A172 (cell line): ENCODE results near the gene TBCB. TPM values are rescaled to one million over a fixed set of nuclear protein-coding genes. Genes with fewer than 3 reads are reported as not detected.
"Not testable (repeated sequence)": the region's sequence is repeated elsewhere in the genome, so short reads cannot be mapped to it uniquely, and the experiment has no call there.

Source experiments
- DNase-seq: peaks from one replicate; pipeline ENCODE4 v3.0.0-alpha.2; 2015; ENCODE audit warnings: low spot score
- total RNA-seq: library from RNA; depleted of rRNA; stranded (reverse); fragments of >200 nt; shearing (Covaris generic); gene quantifications from 2 replicates; pipeline ENCODE4 v1.2.3, GENCODE V29; 2014; rRNA removed

TBCB gene, protein sequence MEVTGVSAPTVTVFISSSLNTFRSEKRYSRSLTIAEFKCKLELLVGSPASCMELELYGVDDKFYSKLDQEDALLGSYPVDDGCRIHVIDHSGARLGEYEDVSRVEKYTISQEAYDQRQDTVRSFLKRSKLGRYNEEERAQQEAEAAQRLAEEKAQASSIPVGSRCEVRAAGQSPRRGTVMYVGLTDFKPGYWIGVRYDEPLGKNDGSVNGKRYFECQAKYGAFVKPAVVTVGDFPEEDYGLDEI
- 334 and 417 TPM in 2 replicates for total RNA-seq

GRCh38 chr19:36115453-36116343 is at the start of gene TBCB:
Gene TBCB (plus strand): TSS chr19:36115468. CDS start chr19:36115561, 93 bp downstream.
- DNase-seq, result no peak

GRCh38 chr19:36067681-36068080 is 47.6 kb upstream of the TBCB start:
- no peak for DNase-seq

GRCh38 chr19:36068810-36069499 is 46.3 kb upstream of the TBCB start:
- DNase-seq, result not testable (repeated sequence)

- DNase-seq, result no peak
Observed at GRCh38 chr19:36072081-36072480, 43.2 kb upstream of the TBCB start.

DNA sequence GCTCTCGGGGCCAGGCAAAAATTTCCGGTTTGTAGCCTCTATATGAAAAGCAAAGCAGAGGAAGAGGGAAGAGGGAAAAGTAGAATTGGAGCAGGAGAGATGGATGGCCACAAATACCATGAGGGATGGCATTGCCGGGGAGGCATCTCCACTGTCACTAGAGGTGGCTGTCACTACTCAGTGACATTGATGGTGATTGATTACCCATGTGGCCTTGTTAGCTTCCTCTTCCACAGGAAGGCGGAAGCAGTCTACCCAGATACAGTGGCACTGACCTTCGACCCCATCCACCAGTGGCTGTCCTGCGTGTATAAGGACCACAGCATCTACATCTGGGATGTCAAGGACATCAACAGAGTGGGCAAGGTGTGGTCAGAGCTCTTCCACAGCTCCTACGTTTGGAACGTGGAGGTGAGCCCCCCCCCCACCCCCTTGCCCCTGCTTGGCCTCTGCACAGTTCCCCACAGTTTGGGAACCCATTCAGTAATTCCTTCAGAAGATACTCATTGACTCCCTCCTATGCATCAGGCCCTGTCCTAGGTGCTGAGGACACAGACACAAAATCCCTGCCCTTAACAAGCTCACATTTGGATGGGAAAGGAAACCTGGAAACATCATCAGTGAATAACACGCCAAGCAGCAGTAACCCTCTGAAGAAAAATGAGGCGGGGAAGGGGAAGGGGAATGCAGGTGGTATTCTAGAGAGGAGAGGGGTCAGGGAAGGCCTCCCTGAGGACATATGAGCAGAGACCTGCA is 42.0 kb upstream of the TBCB start:
- DNase-seq, result no peak

DNA sequence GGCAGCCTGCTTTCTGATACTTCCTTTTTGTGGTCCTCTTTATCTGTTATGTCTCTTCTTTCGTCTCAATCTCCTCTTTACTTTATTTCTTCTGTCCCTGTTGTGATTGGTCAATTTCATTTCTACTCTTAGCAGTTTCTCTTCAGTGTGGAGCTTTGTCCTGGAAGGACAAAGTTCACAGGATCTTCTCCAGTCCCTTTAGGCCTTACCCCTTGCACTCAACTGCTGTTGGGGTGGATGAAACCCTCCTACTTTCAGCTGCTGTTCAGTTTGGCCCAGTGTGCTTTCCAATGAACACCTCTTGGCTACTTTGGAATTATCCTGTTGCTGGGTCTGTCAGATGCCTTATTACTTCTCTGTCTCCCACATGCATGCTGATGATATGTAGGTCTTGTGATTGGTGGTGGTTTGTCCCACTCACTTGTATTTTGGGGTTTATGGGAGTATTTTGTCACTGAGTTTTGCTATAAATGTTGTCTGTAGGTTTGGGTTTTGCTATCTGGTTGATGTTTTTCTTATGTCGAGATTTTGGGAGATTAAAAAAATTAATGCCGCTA is 35.8 kb upstream of the TBCB start:
- DNase-seq, result no peak

- DNase-seq, result no peak
Observed at GRCh38 chr19:36081385-36081784, 33.9 kb upstream of the TBCB start.

GRCh38 chr19:36081894-36082293 is 33.4 kb upstream of the TBCB start:
- DNase-seq, result no peak

DNA sequence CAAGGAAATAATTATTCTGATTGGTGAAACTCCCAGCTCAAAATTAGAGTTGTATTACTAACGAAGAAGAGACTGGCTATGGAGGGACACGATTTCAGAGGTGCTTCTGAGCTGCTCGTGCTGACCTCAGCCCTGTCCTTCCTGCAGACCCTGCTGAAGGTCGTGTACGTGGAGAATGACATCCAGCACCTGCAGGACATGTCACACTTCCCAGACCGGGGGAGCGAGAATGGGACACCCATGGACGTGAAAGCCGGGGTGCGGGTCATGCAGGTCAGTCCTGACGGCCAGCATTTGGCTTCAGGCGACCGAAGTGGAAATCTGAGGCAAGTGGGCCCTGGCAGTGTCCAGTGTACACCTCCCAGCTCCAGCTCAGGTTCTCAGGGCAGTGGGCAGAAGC is 32.4 kb upstream of the TBCB start:
- no peak for DNase-seq

DNA sequence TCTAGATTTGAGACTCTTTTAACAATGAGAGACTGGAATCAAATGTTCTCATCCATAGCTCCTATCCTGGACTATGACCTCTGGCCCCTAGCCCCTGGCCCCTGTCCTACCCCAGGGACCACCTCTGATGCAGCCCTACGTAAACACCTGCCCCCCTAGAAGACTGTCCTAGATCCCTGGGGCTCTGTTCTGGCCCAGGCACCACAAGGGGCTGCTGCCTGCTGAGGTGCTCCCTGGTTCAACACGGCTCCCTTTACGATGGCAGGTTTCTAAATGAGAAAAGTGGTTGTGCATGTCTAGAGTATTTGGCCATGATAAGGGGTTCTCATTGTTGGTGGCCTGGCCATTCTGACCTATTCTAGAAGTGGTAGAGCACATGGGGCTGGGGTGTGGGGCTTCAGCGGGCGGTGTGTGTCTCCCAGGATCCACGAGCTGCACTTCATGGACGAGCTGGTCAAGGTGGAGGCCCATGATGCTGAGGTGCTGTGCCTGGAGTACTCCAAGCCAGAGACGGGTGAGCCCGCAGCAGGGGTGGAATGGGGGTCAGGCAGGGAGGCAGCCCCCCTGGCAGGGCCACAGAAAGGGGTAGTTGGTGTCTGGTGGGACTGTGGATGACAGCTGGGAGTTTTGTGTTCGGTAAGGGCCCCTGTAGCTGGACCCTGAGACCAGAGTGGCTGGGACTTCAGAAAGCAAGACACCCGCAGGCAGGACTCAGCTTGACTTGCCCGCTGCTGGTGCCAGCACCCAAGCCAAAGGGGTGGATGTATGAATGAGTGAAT is 30.8 kb upstream of the TBCB start:
- no peak for DNase-seq

DNA sequence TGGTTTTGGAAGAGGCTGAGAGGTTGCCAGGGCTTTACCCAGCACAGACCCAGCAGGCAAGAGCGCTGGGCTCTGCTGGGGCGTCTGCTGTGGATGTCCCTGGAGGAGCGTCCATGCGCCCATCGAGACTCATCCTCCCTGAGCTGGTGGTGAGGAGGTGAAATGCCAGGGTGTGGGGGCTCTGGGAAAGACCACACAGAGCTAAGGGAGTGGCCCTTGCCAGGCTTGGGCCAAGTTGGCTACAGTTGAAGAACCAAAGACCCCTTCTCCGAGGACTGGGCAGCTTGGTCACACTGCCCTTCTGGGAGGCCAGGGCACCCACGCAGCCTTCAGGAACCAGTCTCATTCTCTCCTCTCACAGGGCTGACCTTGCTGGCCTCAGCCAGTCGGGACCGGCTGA is 28.9 kb upstream of the TBCB start:
- DNase-seq, result no peak

- DNase-seq, result no peak
Observed at GRCh38 chr19:36089847-36090246, 25.4 kb upstream of the TBCB start.

GRCh38 chr19:36090910-36091695 is 24.2 kb upstream of the TBCB start:
- no peak for DNase-seq

- DNase-seq, result no peak
Observed at GRCh38 chr19:36092566-36092965, 22.7 kb upstream of the TBCB start.

- DNase-seq, result no peak
Observed at GRCh38 chr19:36093146-36093662, 22.1 kb upstream of the TBCB start.

GRCh38 chr19:36093687-36094086 is 21.6 kb upstream of the TBCB start:
- DNase-seq, result no peak

GRCh38 chr19:36097036-36097435 is 18.2 kb upstream of the TBCB start:
- no peak for DNase-seq

DNA sequence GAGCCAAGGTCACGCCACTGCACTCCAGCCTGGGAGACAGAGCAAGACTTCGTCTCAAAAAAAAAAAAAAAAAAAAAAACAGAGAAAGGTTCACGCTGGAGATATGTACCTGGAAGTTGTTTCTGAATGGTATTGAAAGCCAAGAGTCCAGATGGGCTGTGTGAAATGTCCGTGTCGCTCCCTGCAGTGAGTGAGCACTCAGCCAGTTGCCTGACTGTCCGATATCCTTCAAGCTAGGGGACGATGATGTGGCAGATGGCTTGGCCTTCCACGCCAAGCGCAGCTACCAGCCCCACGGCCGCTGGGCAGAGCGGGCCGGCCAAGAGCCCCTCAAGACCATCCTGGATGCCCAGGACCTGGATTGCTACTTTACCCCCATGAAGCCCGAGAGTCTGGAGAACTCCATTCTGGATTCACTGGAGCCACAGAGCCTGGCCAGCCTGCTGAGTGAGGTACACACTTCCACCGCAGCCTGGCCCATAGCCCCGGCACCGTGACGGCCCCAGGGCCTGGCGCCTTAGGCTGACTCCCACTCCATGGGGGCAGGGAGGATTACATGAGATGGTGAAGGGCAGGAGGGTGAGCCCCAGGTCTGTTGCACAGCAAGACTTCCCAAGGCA is 16.0 kb upstream of the TBCB start:
- no peak for DNase-seq

- DNase-seq, result no peak
Observed at GRCh38 chr19:36100476-36100875, 14.8 kb upstream of the TBCB start.
